ENCODE measurements around the gene NELL1. TPM values are rescaled to one million over a fixed set of nuclear protein-coding genes. Genes with fewer than 3 reads are reported as not detected.

NELL1 gene
- total RNA-seq, 2 donors from 2014 or later: not detected

DNA sequence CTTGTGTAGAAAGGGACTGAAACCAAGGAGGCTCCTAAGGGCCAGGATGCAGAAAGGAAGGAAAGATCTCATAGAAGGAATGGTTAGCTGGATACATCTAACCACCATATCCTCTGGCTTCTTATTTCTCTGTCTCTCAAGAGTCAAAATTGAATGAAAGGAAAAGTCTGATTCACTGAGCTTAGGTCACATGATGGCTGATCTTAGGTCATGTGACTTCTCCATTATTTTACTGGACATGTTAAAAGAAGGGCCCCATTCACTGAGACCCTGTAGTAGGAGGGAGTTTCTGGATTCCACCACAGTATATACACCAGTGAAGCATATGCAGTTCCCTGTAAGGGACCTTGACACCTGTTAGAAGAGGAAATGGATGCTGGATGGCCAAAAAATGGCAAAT is 516.6 kb downstream of the NELL1 start:
- H3K27ac ChIP-seq: no peak overlapping the region
- H3K4me1 ChIP-seq: no peaks in the 10 kb centered on the region
- ATAC-seq: no peak
- no peak overlapping the region for H3K4me3 ChIP-seq
- no peaks in the 10 kb centered on the region for H3K27me3 ChIP-seq
- no peak for TF ChIP-seq CTCF (IDR thresholded peaks at IDR 0.05)
- TF ChIP-seq POLR2A (IDR thresholded peaks at IDR 0.05): no peak
- H3K9me3 ChIP-seq: no peaks in the 10 kb centered on the region
- H3K36me3 ChIP-seq (replicated peaks in 1 of 2; ENCODE audit: insufficient read depth in 1 of 2, low read depth in 2 of 2): no peaks in the 10 kb centered on the region
- intact Hi-C loops (cut with DNase I): no loop called here
- no peak for DNase-seq

GRCh38 chr11:21190181-21190580 is 520.8 kb downstream of the NELL1 start:
- TF ChIP-seq POLR2A (IDR thresholded peaks at IDR 0.05): no peak
- TF ChIP-seq CTCF (IDR thresholded peaks at IDR 0.05): no peak
- Histone ChIP-seq H3K9me3 (no peaks in the 10 kb centered on the region), H3K36me3 (replicated peaks in 1 of 2; ENCODE audit: insufficient read depth in 1 of 2, low read depth in 2 of 2) (no peaks in the 10 kb centered on the region), H3K27me3 (no peaks in the 10 kb centered on the region), H3K4me1 (no peaks in the 10 kb centered on the region), H3K4me3 (no peak overlapping the region), H3K27ac (no peak overlapping the region)
- 76 to 85% methylated on average over 3 of the region's 3 CpGs for WGBS, 2 donors
- intact Hi-C loops (cut with DNase I): no loop called here
- no peak for DNase-seq
- no peak for ATAC-seq

- Histone ChIP-seq H3K27me3 (no peaks in the 10 kb centered on the region), H3K36me3 (replicated peaks in 1 of 2; ENCODE audit: insufficient read depth in 1 of 2, low read depth in 2 of 2) (no peaks in the 10 kb centered on the region)
- intact Hi-C loops (cut with DNase I): no loop called here
Measured at GRCh38 chr11:21195995-21196394, 526.6 kb downstream of the NELL1 start.

DNA sequence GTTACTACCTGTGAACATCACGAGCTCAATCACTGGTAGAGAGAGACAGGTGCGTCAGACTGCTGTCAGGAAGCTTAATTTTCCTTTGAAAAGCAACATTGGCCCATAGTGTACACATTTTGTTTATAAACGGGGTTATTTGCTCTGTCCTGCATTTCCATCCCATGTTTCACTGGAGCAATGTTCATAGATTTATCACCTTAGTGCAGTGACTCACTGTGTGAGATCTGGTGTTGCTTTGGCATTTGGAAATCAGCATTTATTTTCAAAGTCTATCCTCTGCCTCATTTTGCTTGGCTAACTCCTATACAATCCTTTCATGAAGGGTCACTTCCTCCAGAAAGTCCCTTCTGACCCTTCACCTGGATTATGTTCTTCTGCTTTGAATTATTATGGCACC is 529.1 kb downstream of the NELL1 start:
- 31 to 42% methylated on average over 3 of the region's 3 CpGs for WGBS, 2 donors
- H3K4me1 ChIP-seq: no peaks in the 10 kb centered on the region
- no peak for DNase-seq
- H3K27ac ChIP-seq: no peak overlapping the region
- intact Hi-C loops (cut with DNase I): no loop called here
- H3K9me3 ChIP-seq: no peaks in the 10 kb centered on the region
- H3K36me3 ChIP-seq (replicated peaks in 1 of 2; ENCODE audit: insufficient read depth in 1 of 2, low read depth in 2 of 2): no peaks in the 10 kb centered on the region
- no peaks in the 10 kb centered on the region for H3K27me3 ChIP-seq
- TF ChIP-seq CTCF (IDR thresholded peaks at IDR 0.05): no peak
- no peak for TF ChIP-seq POLR2A (IDR thresholded peaks at IDR 0.05)
- H3K4me3 ChIP-seq: no peak overlapping the region
- ATAC-seq: no peak

More at GRCh38 chr11:21195995-21196394, 526.6 kb downstream of the NELL1 start:
- no peak for TF ChIP-seq POLR2A (IDR thresholded peaks at IDR 0.05)
- no peak for TF ChIP-seq CTCF (IDR thresholded peaks at IDR 0.05)
- no peak for DNase-seq
- H3K4me1 ChIP-seq: no peaks in the 10 kb centered on the region
- no peak overlapping the region for H3K27ac ChIP-seq
- no peak for ATAC-seq
- H3K9me3 ChIP-seq: no peaks in the 10 kb centered on the region
- WGBS, 2 donors: 40 to 47% methylated on average over 2 of the region's 2 CpGs
- no peak overlapping the region for H3K4me3 ChIP-seq

- no peaks in the 10 kb centered on the region for H3K27me3 ChIP-seq
- TF ChIP-seq CTCF (IDR thresholded peaks at IDR 0.05) (no peak), POLR2A (IDR thresholded peaks at IDR 0.05) (no peak)
- 62 to 73% methylated on average over 5 to 8 of the region's 8 CpGs for WGBS, 2 donors
- H3K27ac ChIP-seq: no peak overlapping the region
- no peaks in the 10 kb centered on the region for H3K4me1 ChIP-seq
- intact Hi-C loops (cut with DNase I): no loop called here
- ATAC-seq (no peak), DNase-seq (no peak)
- no peak overlapping the region for H3K4me3 ChIP-seq
- H3K9me3 ChIP-seq: no peaks in the 10 kb centered on the region
- no peaks in the 10 kb centered on the region for H3K36me3 ChIP-seq (replicated peaks in 1 of 2; ENCODE audit: insufficient read depth in 1 of 2, low read depth in 2 of 2)
Measured at GRCh38 chr11:21205205-21205604, 535.8 kb downstream of the NELL1 start.

Data from body of pancreas (tissue), 4 donors.